ENCODE results near the gene CRYGA.

DNA sequence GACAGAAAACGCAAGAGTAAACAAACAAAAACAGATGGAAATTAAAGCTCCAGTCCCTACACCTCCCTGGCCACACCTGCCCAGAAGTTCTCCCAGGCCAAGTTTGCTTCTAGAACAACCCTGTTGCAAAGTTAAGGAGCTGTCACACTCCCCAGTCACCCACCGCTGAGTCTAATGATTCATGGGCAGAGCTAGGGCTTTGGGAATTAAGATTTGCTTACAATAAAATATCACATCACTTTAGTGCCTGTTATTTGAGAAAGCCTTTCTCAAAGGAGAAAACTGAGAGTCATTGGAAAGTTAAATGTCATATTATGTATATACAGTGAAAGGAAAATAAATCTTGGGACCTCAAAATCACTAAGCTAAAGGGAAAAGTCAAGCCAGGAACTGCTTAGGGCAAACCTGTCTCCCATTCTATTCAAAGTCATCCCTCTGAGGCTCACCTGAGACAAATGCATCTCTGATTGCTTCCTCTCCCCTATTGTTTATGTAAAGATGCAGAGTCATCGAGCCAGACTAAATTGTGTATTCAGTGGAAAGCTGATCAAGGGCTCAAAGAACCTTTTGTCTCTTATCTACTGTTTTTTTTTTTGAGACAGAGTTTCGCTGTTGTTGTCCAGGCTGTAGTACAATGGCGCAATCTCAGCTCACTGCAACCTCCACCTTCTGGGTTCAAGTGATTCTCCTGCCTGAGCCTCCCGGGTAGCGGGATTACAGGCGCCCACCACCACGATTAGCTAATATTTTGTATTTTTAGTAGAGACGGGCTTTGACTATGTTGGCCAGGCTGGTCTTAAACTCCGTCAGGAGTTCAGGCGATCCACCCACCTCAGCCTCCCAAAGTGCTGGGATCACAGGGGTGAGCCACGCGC, 20.2 kb downstream of the CRYGA start:
- TF ChIP-seq ZNF232 (CRISPR knock-in tag; IDR thresholded peaks at IDR 0.05) (no peak), CTCF (IDR thresholded peaks at IDR 0.05) (no peak), ATF2 (CRISPR knock-in tag; IDR thresholded peaks at IDR 0.05; ENCODE audit: borderline replicate concordance, low read depth) (no peak)
